Ovary (tissue), 9 donors: ENCODE measurements around the gene ACTL7B. TPM values are rescaled to one million over a fixed set of nuclear protein-coding genes. Genes with fewer than 3 reads are reported as not detected.

Source experiments
- DNase-seq, 5 donors: peaks; one replicate each; pipeline ENCODE4 v3.0.0-alpha.2; 2019 to 2020
- H3K27ac ChIP-seq, 2 donors: fragments of 200-600 bp; one replicate each; pipeline versions ENCODE4 v1.5.1 to v1.8.0; 2019 to 2022
- H3K27me3 ChIP-seq: fragments of 200-600 bp; one replicate; pipeline ENCODE4 v1.8.0; 2022
- H3K36me3 ChIP-seq: fragments of 200-600 bp; sonication (generic); one replicate; pipeline ENCODE4 v1.5.1; 2019
- H3K4me1 ChIP-seq: one replicate; pipeline ENCODE4 v1.8.1; 2013; ENCODE audit warnings: mild to moderate bottlenecking, moderate library complexity; ENCODE audit not compliant: insufficient read depth
- H3K4me3 ChIP-seq: fragments of 200-600 bp; sonication (generic); one replicate; pipeline ENCODE4 v1.5.1; 2017
- H3K9me3 ChIP-seq, 2 donors: fragments of 200-600 bp in 1 of 2; sonication (generic) in 1 of 2; one replicate each; pipeline versions ENCODE4 v1.5.1 to v1.8.1; 2013 to 2019; ENCODE audit warnings: mild to moderate bottlenecking in 1 of 2, moderate library complexity in 1 of 2
- EP300 ChIP-seq: sonication (generic); formaldehyde crosslinking; IDR thresholded peaks from one replicate; pipeline ENCODE4 v1.6.1; 2017; ENCODE audit warnings: antibody characterized with exemption
- POLR2A ChIP-seq: fragments of 450-650 bp; IDR thresholded peaks from one replicate; pipeline ENCODE4 v1.6.1; 2017; ENCODE audit warnings: antibody characterized with exemption, mild to moderate bottlenecking, moderate library complexity
- WGBS, 3 donors: extraction: QIAGEN DNeasy Blood & Tissue Kit in 1 of 3; methylation state at CpG; one replicate each; pipeline versions ENCODE4 v1.1.5 to v1.1.7; 2013 to 2017; 5-methylcytosine and 5-hydroxymethylcytosine counted together
- intact Hi-C, 4 donors: fragments of 100-400 bp; cut with DNase I; formaldehyde crosslinking; loops; one replicate each; pipeline versions ENCODE4 v1.11.0 to v1.15.1; 2022 to 2023
- polyA plus RNA-seq, 2 donors: library from polyadenylated mRNA; stranded (reverse); fragments of 200-250 nt in 1 of 2; fragments of 350-450 nt in 1 of 2; fragmentation: Illumina TruSeq in 1 of 2; extraction: RNeasy Lipid Tissue Mini Kit (QIAGEN cat#74804) in 1 of 2; gene quantifications; one replicate each; pipeline ENCODE4 v1.2.3, GENCODE V29; 2013 to 2014
- total RNA-seq, 7 donors: library from RNA; depleted of rRNA in 2 of 7; stranded (reverse); fragments of >200 nt in 2 of 7; fragmentation: NEBNext Ultra II Directional in 3 of 7; extraction: Animal tissue kit (Norgen Biotek cat#: 25700) in 3 of 7; gene quantifications; one replicate each; pipeline versions ENCODE4 v1.1.0 to v1.2.4, GENCODE V29; 2016 to 2023
- TF ChIP-seq, protein P1 (sequence below), 3 donors: fragments of 450-650 bp in 2 of 3; fragments of 200-600 bp in 1 of 3; IDR thresholded peaks; one replicate each; pipeline versions ENCODE4 v1.5.1 to v1.8.0; 2016 to 2022; ENCODE audit warnings: antibody characterized with exemption in 3 of 3, mild to moderate bottlenecking in 1 of 3
- donor health status: DM: no; HTN: no; CAD: no; lungs with moderate emphysema.
- donor health status: DM: no; HTN: no; CAD: no.
- donor health status: Bipolar disorder and iron deficiency.
- donor health status: DM: yes; HTN: yes; CAD: no.
- donor health status: DM: no; HTN: no; CAD: no.
- donor health status: DM: yes; HTN: yes; CAD: no.

Gene ACTL7B
- total and polyA plus RNA-seq, 9 donors: 0.10 to 0.17 (median 0.15) TPM; not detected in 6

DNA sequence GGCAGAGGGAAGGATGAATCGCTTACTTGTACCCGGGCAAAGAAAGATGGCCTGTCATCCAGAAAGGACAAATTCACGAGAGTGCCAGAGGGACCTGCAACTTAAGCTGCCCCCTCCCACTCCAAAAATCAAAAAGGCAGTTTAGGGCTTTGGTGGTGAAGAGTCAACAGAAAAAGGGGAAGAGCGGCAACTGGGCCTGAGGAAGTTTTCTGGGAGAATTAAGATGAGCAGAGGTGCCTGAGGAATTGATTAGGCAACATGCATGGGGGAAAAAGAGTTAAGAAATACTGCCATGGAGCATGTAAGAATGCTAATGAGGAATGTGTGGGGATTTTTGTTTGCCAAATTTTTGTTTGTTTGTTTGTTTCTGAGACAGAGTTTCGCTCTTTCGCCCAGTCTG lies 1.8 kb upstream of the ACTL7B start:
- intact Hi-C loops: no loop called here
- Histone ChIP-seq H3K36me3 (no peaks in the 10 kb centered on the region), H3K4me3 (no peak overlapping the region), H3K27me3 (no peaks in the 10 kb centered on the region), H3K4me1 (no peaks in the 10 kb centered on the region), H3K9me3 (no peaks in the 10 kb centered on the region), H3K27ac (no peak overlapping the region)
- DNase-seq: no peak
- WGBS, 3 donors: 83 to 91% (median 87%) methylated on average over 6 of the region's 6 CpGs
- TF ChIP-seq EP300 (no peak), POLR2A (no peak)
- TF ChIP-seq, protein P1, sequence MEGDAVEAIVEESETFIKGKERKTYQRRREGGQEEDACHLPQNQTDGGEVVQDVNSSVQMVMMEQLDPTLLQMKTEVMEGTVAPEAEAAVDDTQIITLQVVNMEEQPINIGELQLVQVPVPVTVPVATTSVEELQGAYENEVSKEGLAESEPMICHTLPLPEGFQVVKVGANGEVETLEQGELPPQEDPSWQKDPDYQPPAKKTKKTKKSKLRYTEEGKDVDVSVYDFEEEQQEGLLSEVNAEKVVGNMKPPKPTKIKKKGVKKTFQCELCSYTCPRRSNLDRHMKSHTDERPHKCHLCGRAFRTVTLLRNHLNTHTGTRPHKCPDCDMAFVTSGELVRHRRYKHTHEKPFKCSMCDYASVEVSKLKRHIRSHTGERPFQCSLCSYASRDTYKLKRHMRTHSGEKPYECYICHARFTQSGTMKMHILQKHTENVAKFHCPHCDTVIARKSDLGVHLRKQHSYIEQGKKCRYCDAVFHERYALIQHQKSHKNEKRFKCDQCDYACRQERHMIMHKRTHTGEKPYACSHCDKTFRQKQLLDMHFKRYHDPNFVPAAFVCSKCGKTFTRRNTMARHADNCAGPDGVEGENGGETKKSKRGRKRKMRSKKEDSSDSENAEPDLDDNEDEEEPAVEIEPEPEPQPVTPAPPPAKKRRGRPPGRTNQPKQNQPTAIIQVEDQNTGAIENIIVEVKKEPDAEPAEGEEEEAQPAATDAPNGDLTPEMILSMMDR (IDR thresholded peaks at IDR 0.05): no peak

- H3K4me3 ChIP-seq: no peak overlapping the region
- 95 to 97% (median 97%) methylated on average over 20 to 25 of the region's 25 CpGs for WGBS, 3 donors
- intact Hi-C loops: no loop called here
- H3K4me1 ChIP-seq: peaks cover 2% of the 10 kb centered on the region
- no peaks in the 10 kb centered on the region for H3K9me3 ChIP-seq
- no peak overlapping the region for H3K27ac ChIP-seq
- no peak for DNase-seq
- TF ChIP-seq POLR2A (no peak), EP300 (no peak)
- TF ChIP-seq, protein P1 (IDR thresholded peaks at IDR 0.05): no peak
- no peaks in the 10 kb centered on the region for H3K36me3 ChIP-seq
- H3K27me3 ChIP-seq: no peaks in the 10 kb centered on the region
Observed at GRCh38 chr9:108855529-108855886, 278 bp downstream of the ACTL7B start.

GRCh38 chr9:108854641-108855528 lies 901 bp downstream of the ACTL7B start:
- no peaks in the 10 kb centered on the region for H3K27me3 ChIP-seq
- TF ChIP-seq, protein P1 (IDR thresholded peaks at IDR 0.05): no peak
- TF ChIP-seq EP300: no peak
- TF ChIP-seq POLR2A: no peak
- H3K36me3 ChIP-seq: no peaks in the 10 kb centered on the region
- H3K4me3 ChIP-seq: no peak overlapping the region
- intact Hi-C loops: no loop called here
- 87 to 94% (median 91%) methylated on average over 43 to 59 of the region's 59 CpGs for WGBS, 3 donors
- peaks cover 2% of the 10 kb centered on the region for H3K4me1 ChIP-seq
- H3K9me3 ChIP-seq: no peaks in the 10 kb centered on the region
- no peak for DNase-seq
- no peak overlapping the region for H3K27ac ChIP-seq

GRCh38 chr9:108854094-108854493 lies 1.7 kb downstream of the ACTL7B start:
- H3K27ac ChIP-seq: no peak overlapping the region
- no peak for TF ChIP-seq EP300
- TF ChIP-seq POLR2A: no peak
- TF ChIP-seq, protein P1 (IDR thresholded peaks at IDR 0.05): no peak
- no peak overlapping the region for H3K4me3 ChIP-seq
- intact Hi-C loops: no loop called here
- no peaks in the 10 kb centered on the region for H3K27me3 ChIP-seq
- no peaks in the 10 kb centered on the region for H3K9me3 ChIP-seq
- WGBS, 3 donors: 87 to 95% (median 92%) methylated on average over 3 of the region's 3 CpGs
- no peaks in the 10 kb centered on the region for H3K36me3 ChIP-seq
- peaks cover 5% of the 10 kb centered on the region for H3K4me1 ChIP-seq
- DNase-seq: no peak
